TTC549 (cell line): ENCODE data around the gene SLC25A34.

Source experiments
- FAIRE-seq: peaks from 2 replicates; lab custom pipeline; 2012; peaks lifted over from hg19 to GRCh38; lab: Jason Lieb, UNC

SLC25A34 gene

DNA sequence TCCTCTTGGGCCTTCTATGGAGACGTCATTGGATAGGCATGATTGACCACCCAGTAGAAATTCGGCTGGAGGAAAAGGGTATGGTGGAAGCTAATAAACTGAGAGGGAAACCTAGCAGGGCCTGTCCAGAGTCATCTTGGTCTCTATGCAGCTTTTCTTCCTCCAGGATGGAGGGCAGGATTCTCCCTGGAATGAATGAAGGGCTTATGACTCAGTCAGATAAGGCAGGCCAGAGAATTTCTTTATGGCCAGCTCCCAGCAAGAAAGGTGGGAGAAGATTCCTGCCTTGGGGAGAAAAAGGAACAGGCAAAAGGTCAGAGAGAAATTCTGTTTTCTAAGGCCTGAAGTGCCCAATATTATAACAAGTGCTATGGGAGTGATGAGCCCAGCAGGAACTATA is 39.6 kb downstream of the SLC25A34 start:
- no peak for FAIRE-seq

DNA sequence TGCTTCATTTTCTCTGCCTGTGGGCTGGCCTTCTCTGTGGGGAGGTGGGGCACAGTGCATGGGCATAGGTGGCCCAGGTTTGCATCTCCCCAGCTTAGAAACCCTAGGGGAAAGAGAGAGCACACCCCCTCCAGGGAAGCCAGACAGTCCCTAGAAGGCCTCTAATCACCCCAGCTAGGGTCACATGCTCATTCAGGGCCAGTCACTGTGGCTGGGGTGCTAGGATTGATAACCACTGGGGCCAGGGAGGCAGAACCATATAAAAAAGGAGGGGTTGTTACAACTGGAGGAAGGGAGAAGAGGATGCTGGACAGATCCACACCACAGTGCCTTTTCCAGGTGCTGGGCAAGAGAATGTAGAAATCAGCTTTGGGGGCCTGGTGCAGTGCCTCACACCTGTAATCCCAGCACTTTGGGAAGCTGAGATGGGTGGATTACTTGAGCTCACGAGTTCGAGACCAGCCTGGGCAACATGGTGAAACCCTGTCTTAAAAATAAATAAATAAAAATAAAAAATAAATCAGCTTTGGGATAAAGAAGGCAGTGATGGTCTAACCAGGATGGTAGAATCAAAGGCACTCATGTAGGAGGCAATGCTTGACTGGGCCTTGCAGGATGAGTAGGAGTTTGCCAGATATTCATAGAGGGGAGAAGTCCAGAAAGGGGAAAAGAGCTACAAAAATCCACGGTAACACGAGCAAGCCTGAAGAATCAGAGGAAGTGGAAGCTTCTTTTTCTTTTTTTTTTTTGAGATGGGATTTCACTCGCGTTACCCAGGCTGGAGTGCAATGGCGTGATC is 42.0 kb downstream of the SLC25A34 start:
- FAIRE-seq: no peak

DNA sequence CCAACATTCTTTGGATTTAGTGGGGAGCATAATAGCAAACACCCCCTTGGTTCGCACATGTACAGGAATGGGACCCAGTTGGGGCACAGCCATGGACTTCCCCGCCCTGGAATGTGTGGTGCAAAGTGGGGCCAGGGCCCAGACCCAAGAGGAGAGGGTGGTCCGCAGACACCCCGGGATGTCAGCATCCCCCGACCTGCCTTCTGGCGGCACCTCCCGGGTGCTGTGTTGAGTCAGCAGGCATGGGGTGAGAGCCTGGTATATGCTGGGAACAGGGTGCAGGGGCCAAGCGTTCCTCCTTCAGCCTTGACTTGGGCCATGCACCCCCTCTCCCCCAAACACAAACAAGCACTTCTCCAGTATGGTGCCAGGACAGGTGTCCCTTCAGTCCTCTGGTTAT is 49.6 kb downstream of the SLC25A34 start:
- no peak for FAIRE-seq

DNA sequence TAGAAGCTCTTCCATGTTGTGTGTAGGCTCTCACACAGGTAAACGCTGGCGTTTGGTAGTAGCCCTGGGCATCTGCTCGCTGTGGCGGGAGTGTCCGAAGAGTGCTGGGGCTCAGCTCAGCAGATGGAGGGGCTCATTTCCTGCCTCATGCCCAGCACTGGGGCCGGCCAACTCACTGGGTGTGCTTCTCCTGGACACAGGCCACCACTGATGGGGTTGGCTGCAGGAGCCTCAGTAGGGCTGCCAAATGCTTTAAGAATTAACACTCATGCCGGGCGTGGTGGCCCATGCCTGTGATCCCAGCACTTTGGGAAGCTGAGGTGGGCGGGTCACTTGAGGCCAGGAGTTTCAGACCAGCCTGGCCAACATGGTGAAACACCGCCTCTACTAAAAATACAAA is 50.5 kb downstream of the SLC25A34 start:
- FAIRE-seq: no peak

DNA sequence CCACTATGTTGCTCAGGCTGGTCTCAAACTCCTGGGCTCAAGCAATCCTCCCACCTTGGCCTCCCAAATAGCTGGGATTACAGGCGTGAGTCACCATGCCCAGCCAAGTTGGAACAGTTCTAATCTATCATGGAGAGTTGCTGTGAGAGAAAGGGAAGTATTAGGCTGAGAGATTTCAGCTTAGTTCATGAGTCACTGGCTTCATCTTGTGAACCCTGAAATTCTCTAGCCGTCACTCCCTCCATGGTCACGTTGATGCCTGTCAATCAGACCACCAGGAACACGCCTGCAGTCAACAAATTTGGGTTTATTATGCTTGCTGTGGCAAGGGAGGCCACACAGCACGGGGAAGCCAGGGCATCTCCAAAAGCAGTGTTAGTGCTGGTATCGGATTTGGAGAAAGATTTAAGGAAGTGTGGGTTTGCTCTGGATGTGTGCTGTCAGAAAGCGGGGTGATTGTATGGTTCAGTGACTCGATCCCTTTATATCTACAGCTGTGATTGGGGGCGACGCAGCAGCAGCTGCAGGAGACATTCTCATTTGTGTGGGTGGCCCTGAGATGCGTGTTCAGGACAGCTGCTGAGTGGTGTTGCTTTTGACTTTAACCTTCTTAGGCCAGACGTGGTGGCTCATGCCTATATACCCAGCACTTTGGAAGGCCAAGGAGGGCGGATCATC is 52.7 kb downstream of the SLC25A34 start:
- no peak for FAIRE-seq
